Stimulated activated CD4-positive, alpha-beta T cell treated with anti-CD3 and anti-CD28 coated beads, Interleukin-4, amount 100 ng/mL, for 24 hours (primary cell): ENCODE data around the gene SLC22A6.

Experiments used
- DNase-seq: peaks from one replicate; pipeline ENCODE4 v3.0.0-alpha.2; 2020

SLC22A6 gene

GRCh38 chr11:62930157-62930556 lies 54.6 kb downstream of the SLC22A6 start:
- no peak for DNase-seq

- DNase-seq = no peak
These were observed 56.8 kb downstream of the SLC22A6 start for GRCh38 chr11:62928011-62928410.

GRCh38 chr11:62926680-62927455 lies 57.9 kb downstream of the SLC22A6 start:
- DNase-seq = no peak
